ENCODE data around the gene LRRC32.

Gene LRRC32

DNA sequence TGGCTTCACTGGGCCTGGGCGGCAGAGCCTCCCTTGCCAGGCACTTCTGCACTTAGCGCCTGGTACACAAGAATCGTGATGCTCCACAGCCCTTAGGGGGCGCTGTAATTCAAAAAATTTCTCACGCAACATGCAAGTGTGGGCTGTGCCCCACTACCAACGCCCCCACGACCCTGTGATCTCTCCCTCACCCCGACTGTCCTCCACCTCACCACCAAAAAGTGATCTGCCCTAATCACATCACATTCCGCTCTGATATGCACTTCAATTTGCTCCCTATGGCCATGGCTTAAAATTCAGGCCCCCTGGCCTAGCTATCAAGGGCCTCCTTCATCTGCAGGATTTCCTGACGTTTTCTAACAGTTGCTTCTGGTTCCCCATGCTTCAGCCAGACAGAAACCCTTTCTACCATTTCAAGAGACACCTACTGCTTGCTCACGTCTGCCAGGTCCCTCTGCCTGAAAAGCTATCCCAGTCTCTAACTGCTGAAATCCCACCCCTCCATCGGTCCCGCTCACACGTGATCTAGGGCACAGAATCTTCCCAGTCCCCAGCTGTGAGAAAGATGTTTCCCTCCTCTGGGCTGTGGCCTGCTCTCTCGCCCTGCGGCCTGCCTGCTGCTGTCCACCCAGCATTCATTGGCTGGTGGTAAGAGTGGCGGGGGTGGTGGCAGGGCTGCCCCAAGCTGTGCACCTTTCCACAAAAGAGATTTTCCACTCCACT lies 27.9 kb upstream of the LRRC32 start:
- TF ChIP-seq, protein P1, sequence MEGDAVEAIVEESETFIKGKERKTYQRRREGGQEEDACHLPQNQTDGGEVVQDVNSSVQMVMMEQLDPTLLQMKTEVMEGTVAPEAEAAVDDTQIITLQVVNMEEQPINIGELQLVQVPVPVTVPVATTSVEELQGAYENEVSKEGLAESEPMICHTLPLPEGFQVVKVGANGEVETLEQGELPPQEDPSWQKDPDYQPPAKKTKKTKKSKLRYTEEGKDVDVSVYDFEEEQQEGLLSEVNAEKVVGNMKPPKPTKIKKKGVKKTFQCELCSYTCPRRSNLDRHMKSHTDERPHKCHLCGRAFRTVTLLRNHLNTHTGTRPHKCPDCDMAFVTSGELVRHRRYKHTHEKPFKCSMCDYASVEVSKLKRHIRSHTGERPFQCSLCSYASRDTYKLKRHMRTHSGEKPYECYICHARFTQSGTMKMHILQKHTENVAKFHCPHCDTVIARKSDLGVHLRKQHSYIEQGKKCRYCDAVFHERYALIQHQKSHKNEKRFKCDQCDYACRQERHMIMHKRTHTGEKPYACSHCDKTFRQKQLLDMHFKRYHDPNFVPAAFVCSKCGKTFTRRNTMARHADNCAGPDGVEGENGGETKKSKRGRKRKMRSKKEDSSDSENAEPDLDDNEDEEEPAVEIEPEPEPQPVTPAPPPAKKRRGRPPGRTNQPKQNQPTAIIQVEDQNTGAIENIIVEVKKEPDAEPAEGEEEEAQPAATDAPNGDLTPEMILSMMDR (IDR thresholded peaks at IDR 0.05), result no peak

GRCh38 chr11:76696756-76697155 lies 26.2 kb upstream of the LRRC32 start:
- no peaks in the 10 kb centered on the region for H3K9me3 ChIP-seq
- H3K36me3 ChIP-seq, result no peaks in the 10 kb centered on the region
- no peaks in the 10 kb centered on the region for H3K4me1 ChIP-seq (ENCODE audit: control insufficient read depth in 1 of 2, insufficient read depth in 1 of 2, low read depth in 1 of 2, low read length in 1 of 2)
- TF ChIP-seq, protein P1 (IDR thresholded peaks at IDR 0.05), result no peak
- H3K4me3 ChIP-seq (ENCODE audit: low read depth in 1 of 2, low read length in 1 of 2), result no peak overlapping the region
- no peak overlapping the region for H3K27ac ChIP-seq
- H3K27me3 ChIP-seq, result peaks cover 28% of the 10 kb centered on the region

More for the DNA sequence above, 27.9 kb upstream of the LRRC32 start:
- no peak overlapping the region for H3K27ac ChIP-seq
- peaks cover 23% of the 10 kb centered on the region for H3K27me3 ChIP-seq
- H3K4me1 ChIP-seq (ENCODE audit: control insufficient read depth in 1 of 2, insufficient read depth in 1 of 2, low read depth in 1 of 2, low read length in 1 of 2), result no peaks in the 10 kb centered on the region
- no peak overlapping the region for H3K4me3 ChIP-seq (ENCODE audit: low read depth in 1 of 2, low read length in 1 of 2)
- H3K36me3 ChIP-seq, result no peaks in the 10 kb centered on the region
- no peaks in the 10 kb centered on the region for H3K9me3 ChIP-seq

DNA sequence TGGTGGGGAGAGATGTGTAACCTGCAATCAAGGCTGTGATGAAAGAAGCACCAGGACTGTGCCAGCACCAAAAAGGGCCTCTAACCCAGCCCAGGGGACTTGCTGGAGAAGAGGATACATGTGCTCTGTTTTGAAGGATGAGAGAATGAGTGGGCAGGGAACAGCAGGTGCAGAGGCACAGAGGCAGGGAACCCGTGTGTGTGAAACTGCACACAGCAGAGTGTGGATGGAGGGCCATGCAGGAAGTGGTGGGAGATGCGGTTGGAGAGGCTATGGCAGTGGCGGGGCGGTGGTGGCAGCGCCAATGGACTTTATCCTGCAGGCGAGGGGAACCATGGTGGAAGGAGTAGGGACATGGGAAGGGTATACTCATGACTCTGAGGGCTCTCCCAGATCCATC lies 25.2 kb upstream of the LRRC32 start:
- TF ChIP-seq, protein P1 (IDR thresholded peaks at IDR 0.05), result no peak
- H3K36me3 ChIP-seq, result no peaks in the 10 kb centered on the region
- no peaks in the 10 kb centered on the region for H3K4me1 ChIP-seq (ENCODE audit: control insufficient read depth in 1 of 2, insufficient read depth in 1 of 2, low read depth in 1 of 2, low read length in 1 of 2)
- no peak overlapping the region for H3K4me3 ChIP-seq (ENCODE audit: low read depth in 1 of 2, low read length in 1 of 2)
- H3K27ac ChIP-seq, result no peak overlapping the region
- peaks cover 20% of the 10 kb centered on the region for H3K27me3 ChIP-seq
- no peaks in the 10 kb centered on the region for H3K9me3 ChIP-seq

GRCh38 chr11:76695133-76695532 lies 24.6 kb upstream of the LRRC32 start:
- no peak overlapping the region for H3K27ac ChIP-seq
- H3K9me3 ChIP-seq, result no peaks in the 10 kb centered on the region
- TF ChIP-seq, protein P1 (IDR thresholded peaks at IDR 0.05), result no peak
- H3K27me3 ChIP-seq, result peaks cover 13% of the 10 kb centered on the region
- no peak overlapping the region for H3K4me3 ChIP-seq (ENCODE audit: low read depth in 1 of 2, low read length in 1 of 2)
- H3K4me1 ChIP-seq (ENCODE audit: control insufficient read depth in 1 of 2, insufficient read depth in 1 of 2, low read depth in 1 of 2, low read length in 1 of 2), result no peaks in the 10 kb centered on the region
- no peaks in the 10 kb centered on the region for H3K36me3 ChIP-seq

GRCh38 chr11:76694664-76695063 lies 24.1 kb upstream of the LRRC32 start:
- H3K27me3 ChIP-seq, result peaks cover 8% of the 10 kb centered on the region
- H3K4me1 ChIP-seq (ENCODE audit: control insufficient read depth in 1 of 2, insufficient read depth in 1 of 2, low read depth in 1 of 2, low read length in 1 of 2), result no peaks in the 10 kb centered on the region
- no peaks in the 10 kb centered on the region for H3K36me3 ChIP-seq

More at GRCh38 chr11:76694664-76695063, 24.1 kb upstream of the LRRC32 start:
- H3K27ac ChIP-seq, result no peak overlapping the region
- H3K9me3 ChIP-seq, result no peaks in the 10 kb centered on the region
- TF ChIP-seq, protein P1 (IDR thresholded peaks at IDR 0.05), result no peak
- no peak overlapping the region for H3K4me3 ChIP-seq (ENCODE audit: low read depth in 1 of 2, low read length in 1 of 2)

Data from neutrophil (primary cell).